ENCODE measurements around the gene SERPINA5.

DNA sequence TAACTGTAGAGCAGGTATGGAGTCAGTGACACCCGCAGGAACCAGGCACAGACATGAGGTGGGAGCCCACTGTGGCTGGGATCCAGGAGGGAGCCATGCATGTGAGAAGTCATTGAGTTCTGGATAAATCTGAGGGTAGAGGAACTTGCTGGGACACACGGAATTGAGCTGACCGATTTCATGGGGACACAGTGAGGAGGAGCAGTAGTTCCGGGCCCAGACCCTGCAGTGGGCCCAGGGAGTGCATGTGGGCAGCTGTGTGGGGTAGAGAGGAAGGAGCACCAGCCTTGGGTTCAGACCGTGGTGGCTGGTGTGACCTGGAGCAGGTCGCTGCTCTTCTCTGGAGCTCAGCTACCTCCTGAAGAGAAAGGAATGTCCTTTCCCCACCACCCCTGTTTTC is 39.4 kb downstream of the SERPINA5 start:
- TF ChIP-seq, protein P1, sequence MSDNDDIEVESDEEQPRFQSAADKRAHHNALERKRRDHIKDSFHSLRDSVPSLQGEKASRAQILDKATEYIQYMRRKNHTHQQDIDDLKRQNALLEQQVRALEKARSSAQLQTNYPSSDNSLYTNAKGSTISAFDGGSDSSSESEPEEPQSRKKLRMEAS (IDR thresholded peaks at IDR 0.05): no peak
- TF ChIP-seq, protein P2, sequence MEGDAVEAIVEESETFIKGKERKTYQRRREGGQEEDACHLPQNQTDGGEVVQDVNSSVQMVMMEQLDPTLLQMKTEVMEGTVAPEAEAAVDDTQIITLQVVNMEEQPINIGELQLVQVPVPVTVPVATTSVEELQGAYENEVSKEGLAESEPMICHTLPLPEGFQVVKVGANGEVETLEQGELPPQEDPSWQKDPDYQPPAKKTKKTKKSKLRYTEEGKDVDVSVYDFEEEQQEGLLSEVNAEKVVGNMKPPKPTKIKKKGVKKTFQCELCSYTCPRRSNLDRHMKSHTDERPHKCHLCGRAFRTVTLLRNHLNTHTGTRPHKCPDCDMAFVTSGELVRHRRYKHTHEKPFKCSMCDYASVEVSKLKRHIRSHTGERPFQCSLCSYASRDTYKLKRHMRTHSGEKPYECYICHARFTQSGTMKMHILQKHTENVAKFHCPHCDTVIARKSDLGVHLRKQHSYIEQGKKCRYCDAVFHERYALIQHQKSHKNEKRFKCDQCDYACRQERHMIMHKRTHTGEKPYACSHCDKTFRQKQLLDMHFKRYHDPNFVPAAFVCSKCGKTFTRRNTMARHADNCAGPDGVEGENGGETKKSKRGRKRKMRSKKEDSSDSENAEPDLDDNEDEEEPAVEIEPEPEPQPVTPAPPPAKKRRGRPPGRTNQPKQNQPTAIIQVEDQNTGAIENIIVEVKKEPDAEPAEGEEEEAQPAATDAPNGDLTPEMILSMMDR (IDR thresholded peaks at IDR 0.05): no peak
- TF ChIP-seq KDM5A (IDR thresholded peaks at IDR 0.05) (no peak), ESRRA (IDR thresholded peaks at IDR 0.05; ENCODE audit: borderline replicate concordance, low read length) (no peak)

Data from A549 (cell line).